ENCODE results near the gene PHF8. TPM values are rescaled to one million over a fixed set of nuclear protein-coding genes. Genes with fewer than 3 reads are reported as not detected.

The PHF8 gene
- total and polyA plus RNA-seq, 11 donors, result 6.6 to 13.6 (median 9.7) TPM

GRCh38 chrX:54043056-54043455 lies 1.2 kb downstream of the PHF8 start:
- ATAC-seq (no peak), DNase-seq (no peak)
- Histone ChIP-seq H3K9me3 (no peaks in the 10 kb centered on the region), H3K27me3 (no peaks in the 10 kb centered on the region), H3K4me3 (peak overlapping the region; percentile 48 to 98 (median 79)), H3K4me1 (peaks cover 0 to 6% (median 0%) of the 10 kb centered on the region in 12 donors), H3K27ac (peak overlapping the region in 11 of 12 donors; percentile 88 to 99 (median 95)), H3K36me3 (peaks cover 0 to 40% (median 20%) of the 10 kb centered on the region in 9 donors)
- intact Hi-C loops (cut with DNase I), result loop anchor here in 6 of 10 donors (5.0 to 10.0 kb wide), 6 partner anchors 139 to 1122 kb away; partner anchors contain the start of genes FAM120C (in 3 of the 6), HUWE1 (in 2 of the 6), APEX2 (in 1 of the 6) and MAGED2 (in 1 of the 6)
- 0 to 49% (median 18%) methylated on average over 11 of the region's 11 CpGs for WGBS, 4 donors
- TF ChIP-seq CTCF (IDR thresholded peaks at IDR 0.05) (no peak), POLR2A (IDR thresholded peaks at IDR 0.05) (no peak)

DNA sequence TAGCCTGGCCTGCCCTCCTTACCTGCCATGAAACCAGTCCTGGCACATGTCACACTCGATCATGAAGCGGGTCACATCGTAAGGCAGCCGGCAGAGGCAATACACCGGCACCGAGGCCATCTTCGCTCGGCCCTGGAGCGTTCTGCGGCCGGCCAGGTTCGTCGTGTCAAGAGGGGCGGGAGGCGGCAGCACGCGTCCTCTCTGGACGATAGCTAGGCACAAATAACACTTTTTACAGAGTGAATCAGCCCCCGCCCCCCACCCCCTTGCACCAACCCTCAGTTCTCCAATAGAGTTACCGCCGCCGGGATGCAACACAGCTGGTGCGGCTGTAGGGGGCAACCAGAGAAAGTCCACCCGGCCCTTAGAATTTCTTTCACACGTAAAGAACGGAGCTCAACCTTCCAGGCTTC lies 1.7 kb downstream of the PHF8 start:
- TF ChIP-seq POLR2A (IDR thresholded peaks at IDR 0.05), result no peak
- TF ChIP-seq CTCF (IDR thresholded peaks at IDR 0.05), result peak in 4 of 12 donors; percentile 15 to 36 (median 32)
- WGBS, 4 donors, result 4 to 40% (median 21%) methylated on average over 21 to 26 of the region's 26 CpGs
- Histone ChIP-seq H3K27ac (peak overlapping the region in 4 of 12 donors; percentile 4 to 99 (median 92)), H3K27me3 (no peaks in the 10 kb centered on the region), H3K4me3 (peak overlapping the region in 11 of 12 donors; percentile 59 to 98 (median 79)), H3K4me1 (peaks cover 0 to 6% (median 0%) of the 10 kb centered on the region in 12 donors), H3K36me3 (peaks cover 0 to 44% (median 20%) of the 10 kb centered on the region in 9 donors), H3K9me3 (no peaks in the 10 kb centered on the region)
- DNase-seq, result peak in 4 of 5 donors; percentile 35 to 49 (median 38)
- intact Hi-C loops (cut with DNase I), result loop anchor here in 6 of 10 donors (5.0 to 10.0 kb wide), 6 partner anchors 140 to 1122 kb away; partner anchors contain the start of genes FAM120C (in 3 of the 6), HUWE1 (in 2 of the 6), APEX2 (in 1 of the 6) and MAGED2 (in 1 of the 6)
- peak in 2 of 4 donors; percentile 27 to 33 for ATAC-seq

DNA sequence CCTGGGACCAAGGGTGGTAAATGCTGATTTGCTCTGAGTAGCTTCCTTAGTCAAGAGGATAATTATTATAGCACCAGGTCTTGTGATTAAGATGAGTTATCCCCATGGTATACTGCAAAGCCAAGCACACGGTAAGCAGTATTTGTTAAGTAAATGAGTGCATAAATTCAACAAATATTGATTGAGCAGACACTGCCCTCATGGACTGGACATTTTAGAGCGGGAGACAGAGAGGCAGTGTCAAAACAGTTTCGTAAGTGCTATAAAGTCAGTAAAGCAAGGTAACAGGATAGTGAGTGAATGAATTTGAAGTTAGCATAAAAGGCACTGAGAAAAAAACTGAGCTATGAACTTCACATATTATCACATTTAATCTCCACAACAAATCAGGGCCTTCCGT lies 13.9 kb downstream of the PHF8 start:
- ATAC-seq, result no peak
- Histone ChIP-seq H3K9me3 (no peaks in the 10 kb centered on the region), H3K27ac (no peak overlapping the region), H3K4me3 (no peak overlapping the region), H3K4me1 (peaks cover 0 to 4% (median 0%) of the 10 kb centered on the region in 12 donors), H3K36me3 (peaks cover 0 to 84% (median 36%) of the 10 kb centered on the region in 9 donors), H3K27me3 (peaks cover 0 to under 1% (median 0%) of the 10 kb centered on the region in 9 donors)
- 85 to 100% (median 94%) methylated on average over 4 of the region's 4 CpGs for WGBS, 4 donors
- DNase-seq, result no peak
- TF ChIP-seq POLR2A (IDR thresholded peaks at IDR 0.05), result no peak
- intact Hi-C loops (cut with DNase I), result no loop called here

GRCh38 chrX:54029529-54030143 lies 14.6 kb downstream of the PHF8 start:
- DNase-seq (no peak), ATAC-seq (no peak)
- WGBS, 4 donors, result 74 to 86% (median 79%) methylated on average over 10 of the region's 10 CpGs
- H3K4me1 ChIP-seq, result peaks cover 0 to 4% (median 0%) of the 10 kb centered on the region in 12 donors
- H3K9me3 ChIP-seq, result no peaks in the 10 kb centered on the region
- TF ChIP-seq CTCF (IDR thresholded peaks at IDR 0.05), result no peak
- no peak for TF ChIP-seq POLR2A (IDR thresholded peaks at IDR 0.05)
- no peak overlapping the region for H3K4me3 ChIP-seq
- peaks cover 0 to 77% (median 34%) of the 10 kb centered on the region in 9 donors for H3K36me3 ChIP-seq
- H3K27ac ChIP-seq, result no peak overlapping the region
- H3K27me3 ChIP-seq, result no peaks in the 10 kb centered on the region
- intact Hi-C loops (cut with DNase I), result no loop called here

Data from heart left ventricle (tissue), 16 donors.